ENCODE results near the gene SCGB1A1. TPM values are rescaled to one million over a fixed set of nuclear protein-coding genes. Genes with fewer than 3 reads are reported as not detected.

SCGB1A1 gene
- total RNA-seq, 4 donors from 2014 or later, result not detected

- Histone ChIP-seq H3K9me3 (no peaks in the 10 kb centered on the region), H3K4me1 (peaks cover 8% of the 10 kb centered on the region), H3K4me3 (no peak overlapping the region), H3K27me3 (no peaks in the 10 kb centered on the region), H3K36me3 (no peaks in the 10 kb centered on the region), H3K27ac (no peak overlapping the region)
- WGBS, result 72% methylated on average over 11 of the region's 11 CpGs
- no peak for DNase-seq (ENCODE audit: low spot score in 2 of 2)
- TF ChIP-seq, protein P1, sequence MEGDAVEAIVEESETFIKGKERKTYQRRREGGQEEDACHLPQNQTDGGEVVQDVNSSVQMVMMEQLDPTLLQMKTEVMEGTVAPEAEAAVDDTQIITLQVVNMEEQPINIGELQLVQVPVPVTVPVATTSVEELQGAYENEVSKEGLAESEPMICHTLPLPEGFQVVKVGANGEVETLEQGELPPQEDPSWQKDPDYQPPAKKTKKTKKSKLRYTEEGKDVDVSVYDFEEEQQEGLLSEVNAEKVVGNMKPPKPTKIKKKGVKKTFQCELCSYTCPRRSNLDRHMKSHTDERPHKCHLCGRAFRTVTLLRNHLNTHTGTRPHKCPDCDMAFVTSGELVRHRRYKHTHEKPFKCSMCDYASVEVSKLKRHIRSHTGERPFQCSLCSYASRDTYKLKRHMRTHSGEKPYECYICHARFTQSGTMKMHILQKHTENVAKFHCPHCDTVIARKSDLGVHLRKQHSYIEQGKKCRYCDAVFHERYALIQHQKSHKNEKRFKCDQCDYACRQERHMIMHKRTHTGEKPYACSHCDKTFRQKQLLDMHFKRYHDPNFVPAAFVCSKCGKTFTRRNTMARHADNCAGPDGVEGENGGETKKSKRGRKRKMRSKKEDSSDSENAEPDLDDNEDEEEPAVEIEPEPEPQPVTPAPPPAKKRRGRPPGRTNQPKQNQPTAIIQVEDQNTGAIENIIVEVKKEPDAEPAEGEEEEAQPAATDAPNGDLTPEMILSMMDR (IDR thresholded peaks at IDR 0.05), result no peak
- no peak for TF ChIP-seq POLR2AphosphoS5 (IDR thresholded peaks at IDR 0.05)
- TF ChIP-seq POLR2A (IDR thresholded peaks at IDR 0.05), result no peak
- no peak for TF ChIP-seq EP300 (IDR thresholded peaks at IDR 0.05)
Observed at GRCh38 chr11:62388999-62389398, 29.8 kb upstream of the SCGB1A1 start.

DNA sequence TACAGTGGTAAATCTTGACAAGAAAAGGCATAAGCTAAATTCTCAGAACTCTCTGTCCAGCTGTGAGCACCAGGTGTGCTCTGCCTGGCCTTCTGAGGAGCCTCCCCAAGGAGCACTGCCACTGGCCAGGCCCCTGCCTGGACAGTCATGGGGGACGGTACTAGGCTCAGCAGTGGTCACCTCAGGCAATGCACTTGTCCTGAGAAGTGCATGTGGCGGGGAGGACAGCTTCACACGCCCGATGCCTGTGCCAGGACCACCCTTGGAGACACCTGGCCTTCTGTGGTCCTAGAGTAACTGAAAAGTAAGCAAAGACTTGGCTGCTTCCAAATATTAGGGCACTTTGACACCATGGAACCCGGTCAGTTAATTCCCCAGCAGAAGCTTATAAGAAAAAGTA is 28.6 kb upstream of the SCGB1A1 start:
- Histone ChIP-seq H3K4me1 (peaks cover 17% of the 10 kb centered on the region), H3K36me3 (no peaks in the 10 kb centered on the region), H3K27me3 (no peaks in the 10 kb centered on the region), H3K27ac (no peak overlapping the region), H3K9me3 (no peaks in the 10 kb centered on the region), H3K4me3 (no peak overlapping the region)
- 85% methylated on average over 5 of the region's 5 CpGs for WGBS
- DNase-seq (ENCODE audit: low spot score in 2 of 2), result peak; percentile 12 to 26
- TF ChIP-seq POLR2A (IDR thresholded peaks at IDR 0.05) (no peak), POLR2AphosphoS5 (IDR thresholded peaks at IDR 0.05) (no peak)

- TF ChIP-seq, protein P1 (IDR thresholded peaks at IDR 0.05), result no peak
- TF ChIP-seq EP300 (IDR thresholded peaks at IDR 0.05) (no peak), POLR2AphosphoS5 (IDR thresholded peaks at IDR 0.05) (no peak), POLR2A (IDR thresholded peaks at IDR 0.05) (no peak)
- DNase-seq (ENCODE audit: low spot score in 2 of 2), result no peak
- Histone ChIP-seq H3K27me3 (no peaks in the 10 kb centered on the region), H3K4me3 (no peak overlapping the region), H3K27ac (no peak overlapping the region), H3K36me3 (no peaks in the 10 kb centered on the region), H3K4me1 (peaks cover 20% of the 10 kb centered on the region), H3K9me3 (no peaks in the 10 kb centered on the region)
- 88% methylated on average over 1 of the region's 1 CpG for WGBS
Observed at GRCh38 chr11:62390722-62391121, 28.1 kb upstream of the SCGB1A1 start.

DNA sequence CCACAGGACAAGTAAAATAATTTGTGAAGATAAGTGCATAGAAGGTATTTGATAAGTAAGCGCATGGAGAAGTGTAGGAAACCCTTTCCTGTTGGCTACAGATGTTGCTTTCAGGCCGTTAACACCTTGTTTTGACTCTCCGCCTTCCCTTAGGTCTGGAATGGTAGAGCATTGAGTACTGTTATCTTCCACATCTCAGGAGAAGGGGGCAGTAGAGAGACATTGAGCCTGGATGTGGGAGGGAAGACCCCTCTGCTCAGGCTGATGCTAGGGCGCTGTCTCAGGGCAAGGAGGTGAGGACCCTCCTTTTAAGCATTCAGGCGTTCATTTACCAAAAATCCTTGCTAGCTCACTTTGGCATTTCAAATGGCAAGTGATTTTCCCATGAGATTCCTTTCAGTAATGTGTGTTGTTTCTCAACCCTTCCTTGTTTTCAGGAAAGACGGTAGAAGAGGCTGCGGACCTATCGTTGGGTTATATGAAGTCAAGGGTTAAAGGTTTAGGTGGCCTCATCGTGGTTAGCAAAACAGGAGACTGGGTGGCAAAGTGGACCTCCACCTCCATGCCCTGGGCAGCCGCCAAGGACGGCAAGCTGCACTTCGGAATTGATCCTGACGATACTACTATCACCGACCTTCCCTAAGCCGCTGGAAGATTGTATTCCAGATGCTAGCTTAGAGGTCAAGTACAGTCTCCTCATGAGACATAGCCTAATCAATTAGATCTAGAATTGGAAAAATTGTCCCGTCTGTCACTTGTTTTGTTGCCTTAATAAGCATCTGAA is 27.0 kb upstream of the SCGB1A1 start:
- Histone ChIP-seq H3K27me3 (no peaks in the 10 kb centered on the region), H3K4me1 (peaks cover 31% of the 10 kb centered on the region), H3K4me3 (no peak overlapping the region), H3K9me3 (no peaks in the 10 kb centered on the region), H3K36me3 (no peaks in the 10 kb centered on the region), H3K27ac (no peak overlapping the region)
- TF ChIP-seq POLR2A (IDR thresholded peaks at IDR 0.05) (no peak), POLR2AphosphoS5 (IDR thresholded peaks at IDR 0.05) (no peak), EP300 (IDR thresholded peaks at IDR 0.05) (no peak)
- TF ChIP-seq, protein P1 (IDR thresholded peaks at IDR 0.05), result no peak
- peak in 1 of 2 donors; percentile 27 for DNase-seq (ENCODE audit: low spot score in 2 of 2)
- 83% methylated on average over 16 of the region's 16 CpGs for WGBS

DNA sequence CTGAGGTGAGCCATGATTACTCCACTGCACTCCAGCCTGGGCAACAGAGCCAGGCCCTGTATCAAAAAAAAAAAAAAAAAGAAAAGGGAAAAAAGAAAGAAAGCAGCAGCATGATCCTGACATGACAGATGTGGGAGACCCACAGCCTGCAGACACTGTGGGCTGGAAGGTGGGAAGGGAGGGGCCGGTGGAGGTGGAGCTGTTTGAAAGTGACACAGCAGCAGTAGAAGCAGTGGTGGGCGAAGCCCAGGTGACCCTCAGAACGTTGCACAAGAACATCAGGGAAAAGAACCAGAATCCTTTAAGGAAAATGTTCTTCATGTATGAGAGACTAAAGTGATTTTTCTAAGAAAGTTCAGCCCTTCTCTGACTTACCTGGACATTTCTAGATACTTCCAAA is 26.3 kb upstream of the SCGB1A1 start:
- DNase-seq (ENCODE audit: low spot score in 2 of 2), result peak in 1 of 2 donors; percentile 44
- Histone ChIP-seq H3K27ac (no peak overlapping the region), H3K4me1 (peaks cover 38% of the 10 kb centered on the region), H3K27me3 (no peaks in the 10 kb centered on the region), H3K9me3 (no peaks in the 10 kb centered on the region), H3K4me3 (no peak overlapping the region), H3K36me3 (no peaks in the 10 kb centered on the region)
- TF ChIP-seq, protein P1 (IDR thresholded peaks at IDR 0.05), result no peak
- no peak for TF ChIP-seq POLR2AphosphoS5 (IDR thresholded peaks at IDR 0.05)
- TF ChIP-seq EP300 (IDR thresholded peaks at IDR 0.05), result no peak
- TF ChIP-seq POLR2A (IDR thresholded peaks at IDR 0.05), result no peak
- WGBS, result 87% methylated on average over 3 of the region's 3 CpGs
